Measurements from ENCODE around the gene FXYD6.
"Not testable (repeated sequence)": the region's sequence is repeated elsewhere in the genome, so short reads cannot be mapped to it uniquely, and the experiment has no call there.

DNA sequence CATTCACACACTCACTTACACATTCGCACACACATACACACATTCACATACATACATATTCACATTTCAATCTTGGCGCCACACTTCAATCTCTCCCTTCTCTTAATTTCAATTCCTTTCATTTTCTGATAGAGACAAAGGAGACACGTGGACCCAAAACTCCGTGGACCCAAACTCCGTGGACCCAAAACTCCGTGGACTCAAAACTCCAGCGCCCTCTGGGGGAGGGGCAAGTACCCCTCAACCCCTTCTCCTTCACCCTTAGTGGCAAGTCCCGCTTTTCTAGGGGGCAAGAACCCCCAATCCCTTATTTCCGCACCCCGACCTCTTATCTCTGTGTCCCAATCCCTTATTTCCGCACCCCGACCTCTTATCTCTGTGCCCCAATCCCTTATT is 66.4 kb downstream of the FXYD6 start:
- TF ChIP-seq, protein P1, sequence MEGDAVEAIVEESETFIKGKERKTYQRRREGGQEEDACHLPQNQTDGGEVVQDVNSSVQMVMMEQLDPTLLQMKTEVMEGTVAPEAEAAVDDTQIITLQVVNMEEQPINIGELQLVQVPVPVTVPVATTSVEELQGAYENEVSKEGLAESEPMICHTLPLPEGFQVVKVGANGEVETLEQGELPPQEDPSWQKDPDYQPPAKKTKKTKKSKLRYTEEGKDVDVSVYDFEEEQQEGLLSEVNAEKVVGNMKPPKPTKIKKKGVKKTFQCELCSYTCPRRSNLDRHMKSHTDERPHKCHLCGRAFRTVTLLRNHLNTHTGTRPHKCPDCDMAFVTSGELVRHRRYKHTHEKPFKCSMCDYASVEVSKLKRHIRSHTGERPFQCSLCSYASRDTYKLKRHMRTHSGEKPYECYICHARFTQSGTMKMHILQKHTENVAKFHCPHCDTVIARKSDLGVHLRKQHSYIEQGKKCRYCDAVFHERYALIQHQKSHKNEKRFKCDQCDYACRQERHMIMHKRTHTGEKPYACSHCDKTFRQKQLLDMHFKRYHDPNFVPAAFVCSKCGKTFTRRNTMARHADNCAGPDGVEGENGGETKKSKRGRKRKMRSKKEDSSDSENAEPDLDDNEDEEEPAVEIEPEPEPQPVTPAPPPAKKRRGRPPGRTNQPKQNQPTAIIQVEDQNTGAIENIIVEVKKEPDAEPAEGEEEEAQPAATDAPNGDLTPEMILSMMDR (IDR thresholded peaks at IDR 0.05): not testable (repeated sequence)
- not testable (repeated sequence) for TF ChIP-seq POLR2A (IDR thresholded peaks at IDR 0.05)
